A673 (cell line): ENCODE data around the gene SLC19A1.

Experiments used
- CTCF ChIP-seq: fragments of 300-800, 200-600 bp; sonication (generic); conservative IDR thresholded peaks from 2 replicates; pipeline ENCODE4 v1.5.1; 2017; ENCODE audit warnings: low read depth, mild to moderate bottlenecking, antibody characterized with exemption, low read length, moderate library complexity, mixed read lengths
- EZH2 ChIP-seq: fragments of 200-600 bp; sonication (generic); IDR thresholded peaks from 2 replicates; pipeline ENCODE4 v1.6.1; 2017; ENCODE audit warnings: borderline replicate concordance, low read depth, mild to moderate bottlenecking, mixed read lengths, antibody characterized with exemption, low read length; ENCODE audit not compliant: poor library complexity, severe bottlenecking

DNA sequence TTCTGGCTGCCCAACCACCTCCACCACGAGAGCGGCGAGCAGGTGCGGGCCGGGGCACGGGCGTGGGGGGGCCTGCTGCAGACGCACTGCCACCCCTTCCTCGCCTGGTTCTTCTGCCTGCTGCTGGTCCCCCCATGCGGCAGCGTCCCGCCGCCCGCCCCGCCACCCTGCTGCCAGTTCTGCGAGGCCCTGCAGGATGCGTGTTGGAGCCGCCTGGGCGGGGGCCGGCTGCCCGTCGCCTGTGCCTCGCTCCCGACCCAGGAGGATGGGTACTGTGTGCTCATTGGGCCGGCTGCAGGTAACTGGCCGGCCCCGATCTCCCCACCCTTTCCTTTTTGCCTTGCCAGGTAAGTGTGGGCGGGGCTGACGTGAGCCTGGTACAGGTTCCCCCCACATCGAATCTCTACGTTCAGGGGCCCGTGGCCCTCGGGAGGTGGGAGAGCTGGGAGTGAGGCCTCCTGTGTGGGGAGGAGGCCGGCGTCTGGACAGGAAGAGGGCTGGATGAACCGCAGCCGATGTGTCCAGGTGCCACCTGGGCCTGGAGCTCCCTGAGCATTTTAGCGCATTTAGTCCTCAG is 85.6 kb downstream of the SLC19A1 start:
- no peak for TF ChIP-seq CTCF
- TF ChIP-seq EZH2: no peak
